HG03575 (cell line): ENCODE data around the gene NRM.
"Not testable (repeated sequence)": the region's sequence is repeated elsewhere in the genome, so short reads cannot be mapped to it uniquely, and the experiment has no call there.

ENCODE experiments used
- ATAC-seq: cut with Tn5 transposase; IDR thresholded peaks from one replicate; pipeline ENCODE4 v1.9.1; 2021; ENCODE audit not compliant: unreplicated experiment, insufficient number of reproducible peaks, low FRiP score; ENCODE audit errors: extremely low read depth

The NRM gene

DNA sequence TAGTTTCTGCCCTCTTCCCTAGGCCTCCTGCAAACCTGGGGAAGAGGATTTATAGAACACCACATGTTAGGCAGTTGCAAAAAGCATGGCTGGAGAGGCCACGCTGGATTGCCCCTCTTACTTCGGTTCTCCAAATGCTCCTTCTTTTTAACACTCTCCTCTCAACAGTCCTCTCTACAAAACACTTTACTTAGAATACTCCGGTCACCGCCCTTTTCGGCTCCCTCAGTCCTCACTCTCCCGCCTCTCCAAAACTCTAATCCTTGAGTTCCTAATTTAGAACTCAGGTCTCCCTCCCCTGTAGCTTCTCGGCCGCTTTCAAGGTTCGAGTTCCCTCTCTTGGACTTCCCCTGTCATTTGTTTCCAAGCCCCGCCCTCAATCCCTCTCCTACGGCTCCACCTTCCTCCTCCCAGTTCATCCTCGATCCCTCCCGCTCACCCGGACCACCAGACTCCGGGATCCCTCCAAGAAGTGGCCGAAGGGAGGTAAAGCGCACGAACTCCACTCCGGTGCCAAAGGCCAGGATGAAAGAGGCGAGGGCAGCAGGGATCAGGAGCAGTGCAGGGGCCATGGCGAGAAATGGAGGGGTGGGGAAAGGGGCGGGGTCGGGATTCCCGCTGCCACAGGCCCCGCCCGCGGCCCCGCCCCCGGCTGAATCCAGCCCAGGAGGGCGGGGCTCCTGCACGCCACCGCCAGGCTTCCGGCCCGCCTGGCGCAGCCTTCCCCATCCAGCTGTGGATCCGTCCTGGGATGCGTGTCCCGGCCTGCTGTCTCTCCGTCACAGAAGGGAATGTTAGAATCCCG is at the start of gene NRM:
Gene NRM (minus strand): TSS at position 582 of the 805 bp plus-strand sequence. CDS start 10 bp downstream, at position 572.
- ATAC-seq = no peak

DNA sequence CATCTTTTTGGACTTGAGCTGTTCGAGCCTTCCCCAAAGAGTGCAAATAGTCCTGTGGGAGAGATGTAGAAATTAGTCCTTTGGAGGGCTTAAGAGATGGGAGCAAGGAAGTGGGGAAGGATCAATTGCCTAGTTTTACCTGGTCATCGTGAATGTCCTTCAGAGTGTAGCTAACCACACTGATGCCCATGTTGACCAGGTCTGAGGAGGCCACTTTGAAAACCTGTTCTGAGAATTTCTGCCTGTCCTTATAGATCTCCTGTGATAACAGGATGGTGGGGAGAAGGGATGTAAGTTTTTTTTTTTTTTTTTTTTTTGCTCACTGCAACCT is 49.7 kb upstream of the NRM start:
- ATAC-seq = no peak

DNA sequence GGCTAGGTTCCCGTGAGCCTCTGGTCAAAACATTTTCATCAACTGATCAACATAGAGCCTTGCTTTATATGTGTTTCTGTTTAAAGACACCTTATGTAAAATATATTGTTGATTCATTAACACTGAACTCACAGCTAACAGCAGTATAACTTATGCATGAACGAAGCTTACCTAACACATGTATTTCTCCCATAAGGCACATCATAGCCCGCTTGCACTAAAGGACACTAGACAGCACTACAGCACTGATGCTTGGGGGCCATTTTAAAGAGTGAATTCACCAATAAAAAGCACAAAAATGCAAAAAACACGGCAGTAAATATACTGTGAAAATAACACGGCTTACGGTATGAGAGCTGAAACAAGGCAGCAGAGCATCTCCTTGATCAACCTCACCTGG is 47.7 kb upstream of the NRM start:
- no peak for ATAC-seq

GRCh38 chr6:30735668-30736314 is 45.0 kb upstream of the NRM start:
- no peak for ATAC-seq

- no peak for ATAC-seq
Measured at GRCh38 chr6:30732237-30732943, 41.6 kb upstream of the NRM start.

GRCh38 chr6:30730601-30731435 is 40.0 kb upstream of the NRM start:
- no peak for ATAC-seq

DNA sequence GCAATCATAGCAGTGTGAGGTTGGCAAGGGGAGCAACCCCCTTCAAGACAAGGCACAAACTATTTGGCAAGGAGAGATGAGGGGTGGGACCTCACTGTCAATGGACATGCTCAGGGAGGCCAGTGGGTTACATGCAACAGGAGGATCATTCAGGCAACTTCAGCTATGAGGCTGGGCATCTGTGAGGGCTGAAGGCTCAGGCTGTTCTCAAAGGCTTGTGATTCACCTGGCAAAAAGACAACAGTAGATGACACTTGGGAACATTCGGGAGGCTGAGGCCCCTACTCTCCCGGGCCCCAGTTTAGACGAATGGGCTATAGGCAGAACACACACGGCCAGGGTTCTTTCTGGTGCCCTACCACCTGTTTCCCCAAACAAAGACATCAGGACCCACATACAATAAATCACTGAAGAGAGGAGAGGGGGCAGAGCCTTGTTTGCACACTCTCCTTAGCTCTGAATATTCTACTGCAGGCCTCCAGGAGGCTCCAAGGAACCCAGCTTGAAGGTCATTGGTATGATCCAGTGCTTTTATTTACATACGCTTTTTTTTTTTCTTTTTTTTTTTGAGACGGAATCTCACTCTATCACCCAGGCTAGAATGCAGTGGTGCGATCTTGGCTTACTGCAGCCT is 37.3 kb upstream of the NRM start:
- no peak for ATAC-seq

DNA sequence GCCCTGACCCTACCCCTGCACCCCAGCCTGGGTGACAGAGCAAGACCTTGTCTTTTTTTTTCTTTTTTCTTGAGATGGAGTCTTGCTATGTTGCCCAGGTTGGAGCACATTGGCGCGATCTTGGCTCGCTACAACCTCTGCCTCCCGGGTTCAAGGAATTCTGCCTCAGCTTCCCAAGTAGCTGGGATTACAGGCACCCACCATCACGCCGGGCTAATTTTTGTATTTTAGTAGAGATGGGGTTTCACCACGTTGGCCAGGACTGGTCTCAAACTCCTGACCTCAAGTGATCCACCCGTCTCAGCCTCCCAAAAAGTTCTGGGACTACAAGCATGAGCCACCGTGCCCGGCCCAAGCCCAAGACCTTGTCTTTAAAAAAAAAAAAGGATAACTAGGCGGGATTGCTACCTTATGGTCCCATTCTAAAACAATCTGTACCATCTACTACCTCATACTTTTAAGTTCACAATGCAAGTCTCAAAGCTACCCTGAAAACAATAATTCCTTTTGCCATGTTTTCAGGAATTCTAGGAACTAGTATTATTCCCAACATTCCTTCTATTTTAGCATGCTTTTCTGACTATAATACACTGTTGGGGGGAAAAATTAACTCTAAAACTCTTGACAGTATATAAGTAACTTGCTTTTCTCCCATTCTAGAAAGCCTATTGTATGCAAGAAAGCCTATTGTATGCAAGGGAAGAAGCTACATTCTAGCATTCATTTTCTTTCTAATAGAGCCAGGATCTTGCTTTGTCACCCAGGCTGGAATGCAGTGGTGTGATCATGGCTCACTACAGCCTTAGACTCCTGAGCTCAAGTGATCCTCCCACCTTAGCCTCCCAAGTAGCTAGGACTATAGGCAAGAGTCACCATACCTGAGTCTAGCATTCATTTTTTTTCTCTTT is 36.0 kb upstream of the NRM start:
- ATAC-seq = no peak

GRCh38 chr6:30725713-30726505 is 35.1 kb upstream of the NRM start:
- no peak for ATAC-seq

GRCh38 chr6:30724906-30725667 is 34.3 kb upstream of the NRM start:
- no peak for ATAC-seq

- ATAC-seq = not testable (repeated sequence)
Measured at GRCh38 chr6:30723843-30724741, 33.3 kb upstream of the NRM start.

DNA sequence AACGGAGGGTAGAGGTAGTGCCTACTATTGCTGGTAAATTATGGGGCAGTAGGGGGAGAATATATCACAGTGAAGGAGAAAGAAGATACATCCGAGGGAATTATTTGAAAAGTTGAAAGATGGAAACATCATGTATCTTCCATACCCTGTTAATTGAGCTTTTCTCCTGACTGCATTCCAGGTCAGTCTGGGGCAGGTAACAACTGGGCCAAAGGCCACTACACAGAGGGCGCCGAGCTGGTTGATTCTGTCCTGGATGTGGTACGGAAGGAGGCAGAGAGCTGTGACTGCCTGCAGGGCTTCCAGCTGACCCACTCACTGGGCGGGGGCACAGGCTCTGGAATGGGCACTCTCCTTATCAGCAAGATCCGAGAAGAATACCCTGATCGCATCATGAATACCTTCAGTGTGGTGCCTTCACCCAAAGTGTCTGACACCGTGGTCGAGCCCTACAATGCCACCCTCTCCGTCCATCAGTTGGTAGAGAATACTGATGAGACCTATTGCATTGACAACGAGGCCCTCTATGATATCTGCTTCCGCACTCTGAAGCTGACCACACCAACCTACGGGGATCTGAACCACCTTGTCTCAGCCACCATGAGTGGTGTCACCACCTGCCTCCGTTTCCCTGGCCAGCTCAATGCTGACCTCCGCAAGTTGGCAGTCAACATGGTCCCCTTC is 32.5 kb upstream of the NRM start:
- not testable (repeated sequence) for ATAC-seq

GRCh38 chr6:30722280-30723112 is 31.7 kb upstream of the NRM start:
- no peak for ATAC-seq

- not testable (repeated sequence) for ATAC-seq
Measured at GRCh38 chr6:30722025-30722279, 31.2 kb upstream of the NRM start.
